H9 (cell line): ENCODE results near the gene ANKRD11. TPM values are rescaled to one million over a fixed set of nuclear protein-coding genes. Genes with fewer than 3 reads are reported as not detected.

Experiments
- DNase-seq: peaks from one replicate; pipeline ENCODE4 v3.0.0-alpha.2; 2017
- H2AFZ ChIP-seq: one replicate; pipeline ENCODE4 v1.6.1; 2013; ENCODE audit warnings: mild to moderate bottlenecking, low read length, control low read depth, moderate library complexity
- H2AK5ac ChIP-seq: 2 replicates; pipeline ENCODE4 v1.6.1; 2013; ENCODE audit warnings: low read length, control low read depth, mixed read lengths; ENCODE audit not compliant: insufficient read length
- H2BK120ac ChIP-seq: one replicate; pipeline ENCODE4 v1.6.1; 2013; ENCODE audit warnings: low read depth, mild to moderate bottlenecking, low read length, control low read depth, inconsistent platforms; ENCODE audit not compliant: poor library complexity, severe bottlenecking
- H2BK12ac ChIP-seq: 2 replicates; pipeline ENCODE4 v1.6.1; 2013; ENCODE audit warnings: low read length, control low read depth, mixed read lengths, low read depth; ENCODE audit not compliant: insufficient read length
- H2BK15ac ChIP-seq: 2 replicates; pipeline ENCODE4 v1.6.1; 2013; ENCODE audit warnings: low read depth, low read length, control low read depth
- H2BK20ac ChIP-seq: one replicate; pipeline ENCODE4 v1.6.1; 2013; ENCODE audit warnings: low read depth, mild to moderate bottlenecking, low read length, control low read depth, inconsistent platforms; ENCODE audit not compliant: poor library complexity, severe bottlenecking
- H2BK5ac ChIP-seq: 2 replicates; pipeline ENCODE4 v1.6.1; 2013; ENCODE audit warnings: low read length, control low read depth, mixed read lengths; ENCODE audit not compliant: insufficient read length
- H3K14ac ChIP-seq: 2 replicates; pipeline ENCODE4 v1.6.1; 2013; ENCODE audit warnings: low read length, control low read depth; ENCODE audit not compliant: insufficient read depth
- H3K18ac ChIP-seq: 2 replicates; pipeline ENCODE4 v1.6.1; 2013; ENCODE audit warnings: low read depth, mild to moderate bottlenecking, mixed read lengths, low read length, control low read depth; ENCODE audit not compliant: insufficient read length
- H3K23ac ChIP-seq: 2 replicates; pipeline ENCODE4 v1.6.1; 2013; ENCODE audit warnings: low read length, control low read depth, mixed read lengths, low read depth; ENCODE audit not compliant: insufficient read length
- H3K23me2 ChIP-seq: 2 replicates; pipeline ENCODE4 v1.6.1; 2013; ENCODE audit warnings: low read depth, mild to moderate bottlenecking, mixed read lengths, low read length, control low read depth; ENCODE audit not compliant: insufficient read length, poor library complexity, severe bottlenecking
- H3K27ac ChIP-seq: 2 replicates; pipeline ENCODE4 v1.5.1; 2013; ENCODE audit warnings: low read length, control low read depth, mixed read lengths, low read depth; ENCODE audit not compliant: insufficient read length
- H3K27me3 ChIP-seq: 2 replicates; pipeline ENCODE4 v1.6.1; 2013; ENCODE audit warnings: low read length, control low read depth, inconsistent platforms; ENCODE audit not compliant: insufficient read depth
- H3K4ac ChIP-seq: 2 replicates; pipeline ENCODE4 v1.6.1; 2013; ENCODE audit warnings: low read depth, mild to moderate bottlenecking, control low read depth, inconsistent platforms, low read length, moderate library complexity
- H3K4me1 ChIP-seq: 2 replicates; pipeline ENCODE4 v1.6.1; 2013; ENCODE audit warnings: low read length, control low read depth, inconsistent platforms; ENCODE audit not compliant: insufficient read depth
- H3K4me2 ChIP-seq: 2 replicates; pipeline ENCODE4 v1.6.1; 2013; ENCODE audit warnings: low read length, control low read depth, mixed read lengths; ENCODE audit not compliant: insufficient read length, insufficient read depth
- H3K56ac ChIP-seq: 2 replicates; pipeline ENCODE4 v1.6.1; 2013; ENCODE audit warnings: low read depth, mild to moderate bottlenecking, mixed read lengths, low read length, control low read depth; ENCODE audit not compliant: insufficient read length
- H3K79me1 ChIP-seq: 2 replicates; pipeline ENCODE4 v1.6.1; 2013; ENCODE audit warnings: low read depth, mild to moderate bottlenecking, moderate library complexity, low read length, control low read depth, inconsistent platforms; ENCODE audit not compliant: insufficient read depth, poor library complexity, severe bottlenecking
- H3K79me2 ChIP-seq: 2 replicates; pipeline ENCODE4 v1.6.1; 2013; ENCODE audit warnings: low read length, control low read depth, inconsistent platforms; ENCODE audit not compliant: insufficient read depth
- H3K9ac ChIP-seq: 2 replicates; pipeline ENCODE4 v1.6.1; 2013; ENCODE audit warnings: low read length, control low read depth, mixed read lengths; ENCODE audit not compliant: insufficient read length; ENCODE audit errors: extremely low read depth
- H3K9me3 ChIP-seq: one replicate; pipeline ENCODE4 v1.6.1; 2013; ENCODE audit warnings: low read depth, low read length, inconsistent platforms; ENCODE audit not compliant: control insufficient read depth
- H3T11ph ChIP-seq: one replicate; pipeline ENCODE4 v1.6.1; 2013; ENCODE audit warnings: mild to moderate bottlenecking, low read length, control low read depth, inconsistent platforms
- H4K20me1 ChIP-seq: one replicate; pipeline ENCODE4 v1.6.1; 2013; ENCODE audit not compliant: control insufficient read depth, insufficient read length, insufficient read depth
- H4K5ac ChIP-seq: 2 replicates; pipeline ENCODE4 v1.6.1; 2013; ENCODE audit warnings: low read depth, mild to moderate bottlenecking, mixed read lengths, low read length, control low read depth; ENCODE audit not compliant: insufficient read length
- H4K8ac ChIP-seq: replicated peaks from 2 replicates; pipeline ENCODE4 v1.6.1; 2013; ENCODE audit warnings: low read length, control low read depth, mixed read lengths, low read depth; ENCODE audit not compliant: insufficient read length
- H4K91ac ChIP-seq: 2 replicates; pipeline ENCODE4 v1.6.1; 2013; ENCODE audit warnings: low read depth, mild to moderate bottlenecking, moderate library complexity, mixed read lengths, low read length, control low read depth; ENCODE audit not compliant: insufficient read length
- H3K27ac Mint-ChIP-seq, 3 experiments: 2 replicates in 2 of 3; 3 replicates in 1 of 3; pipeline ENCODE4 v1.8.0; 2020 to 2021; ENCODE audit warnings: mixed read lengths in 3 of 3, mild to moderate bottlenecking in 1 of 3, moderate library complexity in 1 of 3
- H3K27me3 Mint-ChIP-seq: 2 replicates; pipeline ENCODE4 v1.8.0; 2021; ENCODE audit warnings: low read depth, mild to moderate bottlenecking, moderate library complexity, mixed read lengths
- H3K36me3 Mint-ChIP-seq, 3 experiments: 2 replicates in 2 of 3; 3 replicates in 1 of 3; pipeline ENCODE4 v1.8.0; 2020 to 2021; ENCODE audit warnings: low read depth in 3 of 3, mixed read lengths in 3 of 3; ENCODE audit not compliant: insufficient read depth in 1 of 3
- H3K4me1 Mint-ChIP-seq, 2 experiments: 2 replicates each; pipeline ENCODE4 v1.8.0; 2020; ENCODE audit warnings: mixed read lengths in 2 of 2
- H3K4me3 Mint-ChIP-seq, 2 experiments: 2 replicates in 1 of 2; 3 replicates in 1 of 2; pipeline ENCODE4 v1.8.0; 2020 to 2021; ENCODE audit warnings: mild to moderate bottlenecking in 2 of 2, mixed read lengths in 2 of 2, moderate library complexity in 1 of 2
- H3K9me3 Mint-ChIP-seq, 2 experiments: 2 replicates in 1 of 2; 3 replicates in 1 of 2; pipeline ENCODE4 v1.8.0; 2020; ENCODE audit warnings: mild to moderate bottlenecking in 2 of 2, mixed read lengths in 2 of 2, moderate library complexity in 1 of 2
- WGBS: extraction: QIAGEN DNeasy Blood & Tissue Kit; methylation state at CpG from one replicate; pipeline ENCODE4 v1.1.7; 2013; ENCODE audit warnings: missing lambda C conversion rate, low lambda C conversion rate, mixed read lengths; ENCODE audit not compliant: insufficient read length; ENCODE audit errors: extremely low coverage; 5-methylcytosine and 5-hydroxymethylcytosine counted together
- total RNA-seq: library from RNA; stranded (reverse); gene quantifications from 2 replicates; pipeline ENCODE4 v1.2.1, GENCODE V29; 2021
- TF ChIP-seq, protein P1 (sequence below): fragments of 200-600 bp; sonication (generic); conservative IDR thresholded peaks from 3 replicates; pipeline ENCODE4 v1.8.0; 2021; ENCODE audit warnings: antibody characterized with exemption, mild to moderate bottlenecking

The ANKRD11 gene
- total RNA-seq, 1 experiment from 2014 or later: 181 TPM

DNA sequence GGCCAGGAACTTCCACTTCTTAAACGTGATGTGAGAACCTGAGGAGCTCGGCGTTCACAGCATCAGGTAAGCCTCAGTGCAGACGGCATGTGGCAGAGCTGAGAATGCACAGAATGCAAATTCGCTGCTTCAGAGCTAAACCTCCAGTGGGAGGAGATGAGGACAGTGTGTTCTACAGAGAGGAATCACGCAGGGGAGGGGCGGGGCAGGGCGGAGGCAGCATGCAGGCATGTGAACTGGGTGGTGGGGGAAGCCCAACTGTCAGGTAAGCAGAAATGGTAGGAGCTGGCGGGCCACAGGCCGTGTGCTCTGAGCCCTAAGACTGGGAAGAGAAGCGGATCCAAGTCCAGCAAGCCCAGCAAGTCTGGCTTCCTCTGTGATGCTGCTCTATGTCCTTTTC, 178.2 kb downstream of the ANKRD11 start:
- no peak overlapping the region for H3K4ac ChIP-seq
- no peak overlapping the region for H3T11ph ChIP-seq
- Mint-ChIP-seq H3K27me3 (no peaks in the 10 kb centered on the region; the same call in 1 of the 2 replicates), H3K4me3 (no peak overlapping the region), H3K36me3 (peaks cover 8 to 48% (median 37%) of the 10 kb centered on the region in 3 experiments; a peak in 6 of 7 replicates), H3K4me1 (peaks cover 33 to 44% of the 10 kb centered on the region in 2 experiments), H3K9me3 (no peaks in the 10 kb centered on the region), H3K27ac (no peak overlapping the region)
- H2AFZ ChIP-seq: no peak overlapping the region
- H3K79me1 ChIP-seq: peaks cover 7% of the 10 kb centered on the region
- no peak overlapping the region for H4K91ac ChIP-seq
- no peak overlapping the region for H3K14ac ChIP-seq
- DNase-seq: no peak
- H2BK5ac ChIP-seq: no peak overlapping the region
- H3K23ac ChIP-seq: no peak overlapping the region
- no peaks in the 10 kb centered on the region for H3K27me3 ChIP-seq
- WGBS: no CpG with 5 or more reads among the region's 11 CpGs
- no peak overlapping the region for H4K8ac ChIP-seq
- no peak overlapping the region for H2BK120ac ChIP-seq
- no peak overlapping the region for H3K4me2 ChIP-seq
- peaks cover 4% of the 10 kb centered on the region; the same call in 1 of the 2 replicates for H3K4me1 ChIP-seq
- TF ChIP-seq, protein P1, sequence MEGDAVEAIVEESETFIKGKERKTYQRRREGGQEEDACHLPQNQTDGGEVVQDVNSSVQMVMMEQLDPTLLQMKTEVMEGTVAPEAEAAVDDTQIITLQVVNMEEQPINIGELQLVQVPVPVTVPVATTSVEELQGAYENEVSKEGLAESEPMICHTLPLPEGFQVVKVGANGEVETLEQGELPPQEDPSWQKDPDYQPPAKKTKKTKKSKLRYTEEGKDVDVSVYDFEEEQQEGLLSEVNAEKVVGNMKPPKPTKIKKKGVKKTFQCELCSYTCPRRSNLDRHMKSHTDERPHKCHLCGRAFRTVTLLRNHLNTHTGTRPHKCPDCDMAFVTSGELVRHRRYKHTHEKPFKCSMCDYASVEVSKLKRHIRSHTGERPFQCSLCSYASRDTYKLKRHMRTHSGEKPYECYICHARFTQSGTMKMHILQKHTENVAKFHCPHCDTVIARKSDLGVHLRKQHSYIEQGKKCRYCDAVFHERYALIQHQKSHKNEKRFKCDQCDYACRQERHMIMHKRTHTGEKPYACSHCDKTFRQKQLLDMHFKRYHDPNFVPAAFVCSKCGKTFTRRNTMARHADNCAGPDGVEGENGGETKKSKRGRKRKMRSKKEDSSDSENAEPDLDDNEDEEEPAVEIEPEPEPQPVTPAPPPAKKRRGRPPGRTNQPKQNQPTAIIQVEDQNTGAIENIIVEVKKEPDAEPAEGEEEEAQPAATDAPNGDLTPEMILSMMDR: no peak
- H3K79me2 ChIP-seq: peaks cover 59% of the 10 kb centered on the region; the same call in 1 of the 2 replicates
- no peak overlapping the region for H3K18ac ChIP-seq
- no peak overlapping the region for H3K56ac ChIP-seq
- H3K23me2 ChIP-seq: no peaks in the 10 kb centered on the region
- H2BK15ac ChIP-seq: no peak overlapping the region
- no peak overlapping the region for H3K9ac ChIP-seq
- no peak overlapping the region for H2BK20ac ChIP-seq
- no peaks in the 10 kb centered on the region for H3K9me3 ChIP-seq
- no peak overlapping the region for H2BK12ac ChIP-seq
- no peak overlapping the region for H2AK5ac ChIP-seq
- no peak overlapping the region for H4K5ac ChIP-seq
- no peaks in the 10 kb centered on the region for H4K20me1 ChIP-seq
- no peak overlapping the region for H3K27ac ChIP-seq
